Fibroblast of the conjunctiva (primary cell): ENCODE results near the gene KCNJ2.

Experiments used
- DNase-seq: peaks from one replicate; pipeline ENCODE4 v3.0.0-alpha.2; 2010; ENCODE audit warnings: low read depth

The KCNJ2 gene

GRCh38 chr17:70205401-70205800 lies 36.1 kb downstream of the KCNJ2 start:
- DNase-seq = no peak

- DNase-seq = no peak
Observed at GRCh38 chr17:70206361-70207010, 37.2 kb downstream of the KCNJ2 start.

- no peak for DNase-seq
Observed at GRCh38 chr17:70207184-70207583, 37.9 kb downstream of the KCNJ2 start.

DNA sequence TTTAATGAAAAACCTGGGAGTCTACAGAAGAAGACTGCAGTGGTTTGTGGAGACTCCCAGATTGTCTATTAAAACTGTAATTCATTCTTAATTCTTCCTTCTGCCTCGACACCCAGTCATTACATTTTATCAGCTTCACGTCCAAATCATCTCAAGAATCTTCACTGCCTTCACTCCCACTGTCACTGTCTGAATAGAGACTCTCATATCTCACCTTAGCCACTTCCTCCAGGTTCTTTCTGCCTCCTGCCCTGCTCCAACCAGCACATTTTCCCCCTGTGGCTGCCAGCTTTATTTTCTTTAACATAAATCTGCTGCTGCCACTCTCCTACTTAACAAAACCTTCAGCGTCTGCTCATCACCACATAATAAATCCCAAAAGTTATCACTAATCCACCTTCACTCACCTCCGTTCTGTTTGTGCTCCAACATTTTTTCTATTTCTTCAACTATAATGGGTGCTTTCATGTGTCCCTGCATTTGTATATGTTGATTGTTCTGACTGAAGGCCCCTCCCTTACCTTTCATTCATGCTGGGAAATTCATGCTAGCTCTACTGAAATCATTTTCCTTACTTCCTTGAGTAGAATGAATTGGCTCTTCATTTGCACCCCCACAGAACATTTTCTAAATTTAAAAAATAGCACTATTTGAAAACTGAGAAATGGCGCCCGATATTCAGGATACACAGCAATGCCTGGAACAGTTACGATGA lies 38.9 kb downstream of the KCNJ2 start:
- no peak for DNase-seq

DNA sequence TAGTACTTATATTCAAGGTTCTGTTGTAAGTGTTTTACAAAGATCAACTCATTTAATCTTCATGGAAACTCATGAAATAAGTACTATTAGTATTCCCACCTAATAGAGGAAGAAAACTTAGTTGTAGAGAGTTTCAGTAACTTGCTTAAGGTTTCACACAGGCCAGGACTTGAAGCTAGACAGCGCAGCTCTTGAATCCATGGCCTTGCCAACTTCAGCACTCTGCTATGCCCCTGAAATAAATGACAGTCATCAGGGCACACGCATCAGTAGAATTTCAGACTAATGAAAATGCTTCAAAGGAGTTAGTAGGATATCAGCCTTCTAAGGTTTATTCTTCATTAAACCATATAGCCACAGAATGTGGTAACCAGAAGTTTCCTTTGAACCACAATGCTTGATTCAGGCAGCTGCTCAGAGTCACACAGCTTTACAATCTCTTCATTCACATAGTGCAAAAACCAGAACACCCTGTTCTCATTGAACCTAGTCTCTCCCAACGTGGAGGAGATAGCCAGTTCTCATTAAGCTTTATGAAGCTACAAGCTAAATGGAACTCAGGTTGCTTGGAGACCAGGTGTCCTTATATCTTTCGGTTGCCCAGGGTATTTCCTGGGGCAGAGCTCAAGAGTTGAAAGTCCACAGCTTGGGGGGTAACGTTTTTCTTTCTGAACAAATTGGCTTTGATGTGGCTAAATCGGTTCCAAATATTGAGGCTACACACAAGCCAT lies 39.7 kb downstream of the KCNJ2 start:
- no peak for DNase-seq

GRCh38 chr17:70215656-70216055 lies 46.3 kb downstream of the KCNJ2 start:
- DNase-seq = no peak

DNA sequence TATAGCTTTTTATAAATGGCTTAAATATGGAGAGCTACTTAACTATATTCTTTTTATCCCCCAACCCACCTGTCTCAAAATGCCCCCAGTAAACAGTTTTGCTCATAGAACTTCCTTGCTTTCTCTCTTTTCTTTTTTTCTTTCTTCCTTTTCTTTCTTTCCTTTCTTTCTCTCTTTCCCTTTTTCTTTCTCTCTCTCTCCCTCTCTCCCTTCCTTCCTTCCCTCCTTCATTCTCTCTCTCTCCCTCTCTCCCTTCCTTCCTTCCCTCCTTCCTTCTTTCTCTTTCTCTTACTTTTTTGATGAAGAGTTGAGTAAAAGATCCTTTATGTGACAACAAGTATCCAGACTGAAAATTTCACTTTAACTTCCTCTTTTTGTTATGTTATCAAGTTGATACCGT lies 48.2 kb downstream of the KCNJ2 start:
- no peak for DNase-seq

GRCh38 chr17:70225276-70225675 lies 55.9 kb downstream of the KCNJ2 start:
- no peak for DNase-seq
